Posterior vena cava (tissue), 2 donors: ENCODE data around the gene DMD. TPM values are rescaled to one million over a fixed set of nuclear protein-coding genes. Genes with fewer than 3 reads are reported as not detected.
"Not testable (repeated sequence)": the region's sequence is repeated elsewhere in the genome, so short reads cannot be mapped to it uniquely, and the experiment has no call there.

Experiments used
- DNase-seq: peaks from one replicate; pipeline ENCODE4 v3.0.0-alpha.2; 2020; ENCODE audit warnings: low spot score
- intact Hi-C, 2 donors: fragments of 100-400 bp; cut with DNase I; formaldehyde crosslinking; loops; one replicate each; pipeline versions ENCODE4 v1.14.1 to v1.14.2; 2022 to 2023
- total RNA-seq, 2 donors: library from RNA; stranded (reverse); fragmentation: NEBNext Ultra II Directional; extraction: Animal tissue kit (Norgen Biotek cat#: 25700); gene quantifications; one replicate each; pipeline ENCODE4 v1.2.1, GENCODE V29; 2021
- donor health status: DM: yes; HTN: yes; CAD: no.
- donor health status: DM: yes; HTN: yes; CAD: no.

DMD gene
- total RNA-seq, 2 donors from 2014 or later = 132 to 139 TPM

DNA sequence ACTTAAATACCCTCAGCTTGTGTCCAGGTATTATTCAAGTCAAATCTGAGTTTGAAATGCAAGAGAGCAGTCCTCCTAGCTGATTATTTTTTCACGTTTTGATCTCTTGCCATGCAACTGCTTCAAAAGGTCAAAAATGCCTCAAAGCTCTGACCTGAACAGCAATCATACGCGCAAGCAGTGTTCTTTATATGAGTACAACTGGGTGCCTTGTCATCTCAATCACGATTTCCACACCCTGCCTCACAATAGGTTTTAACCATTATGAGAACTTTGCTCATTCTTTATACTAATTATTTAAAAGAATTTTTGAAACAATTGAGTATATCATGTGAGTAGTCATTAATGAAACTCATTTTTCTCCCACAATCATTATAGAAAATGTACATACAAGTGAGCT is 649.1 kb downstream of the DMD start:
- intact Hi-C loops = no loop called here

GRCh38 chrX:32545101-32545500 is 666.2 kb downstream of the DMD start:
- DNase-seq = no peak
- intact Hi-C loops = no loop called here

More for the DNA sequence above, 649.1 kb downstream of the DMD start:
- no peak for DNase-seq

GRCh38 chrX:32538554-32538953 is 672.8 kb downstream of the DMD start:
- DNase-seq = no peak
- intact Hi-C loops = no loop called here

- no peak for DNase-seq
- intact Hi-C loops = loop anchor here in 1 of 2 donors (2.0 kb wide), 1 partner anchor 29 kb away; no protein-coding TSS in a partner anchor
Observed at GRCh38 chrX:32533848-32534247, 677.5 kb downstream of the DMD start.

GRCh38 chrX:32532262-32532661 is 679.1 kb downstream of the DMD start:
- DNase-seq = no peak
- intact Hi-C loops = loop anchor here in 1 of 2 donors (2.0 kb wide), 1 partner anchor 27 kb away; no protein-coding TSS in a partner anchor

- intact Hi-C loops = no loop called here
- DNase-seq = no peak
Observed at GRCh38 chrX:32530802-32531403, 680.4 kb downstream of the DMD start.

DNA sequence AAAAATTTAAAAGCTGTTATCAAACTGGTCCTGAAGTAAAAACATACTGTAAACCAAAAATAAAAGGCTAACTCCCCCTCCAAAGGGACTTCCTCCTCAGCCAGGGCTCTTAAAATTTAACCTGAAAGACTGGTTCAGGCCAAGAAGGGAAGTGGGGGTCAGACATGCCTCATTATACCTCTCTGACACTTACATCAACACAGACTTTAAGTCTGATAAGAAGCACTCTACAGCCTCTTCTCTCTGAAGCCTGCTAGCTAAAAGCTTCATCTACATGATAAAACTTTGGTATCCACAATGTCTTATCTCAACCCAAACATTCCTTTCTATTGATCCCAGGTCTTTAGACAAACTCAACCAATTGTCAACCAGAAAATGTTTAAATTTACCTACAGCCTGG is 682.9 kb downstream of the DMD start:
- intact Hi-C loops, DNase-seq: not testable (repeated sequence)

DNA sequence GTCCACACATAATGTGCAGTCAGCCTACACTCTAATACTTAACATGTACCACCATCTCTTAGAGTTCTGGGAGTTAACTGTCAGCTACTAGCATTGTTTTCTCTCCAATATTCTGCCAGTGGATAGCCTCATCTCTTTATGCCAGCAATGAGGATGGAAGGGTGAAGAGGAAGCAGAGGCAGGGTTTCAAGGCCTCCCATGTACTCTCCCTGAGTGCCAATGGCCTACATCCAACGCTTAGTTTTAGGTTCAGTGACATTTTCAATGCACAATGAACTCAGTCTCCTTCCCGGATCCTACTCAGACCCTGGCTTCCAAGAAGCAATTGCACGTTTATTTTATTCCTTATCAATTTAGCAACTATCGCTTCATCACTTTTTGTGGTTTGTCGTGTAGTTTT is 686.1 kb downstream of the DMD start:
- intact Hi-C loops = no loop called here
- no peak for DNase-seq

- DNase-seq = no peak
- intact Hi-C loops = no loop called here
Observed at GRCh38 chrX:32524385-32524784, 687.0 kb downstream of the DMD start.

- no peak for DNase-seq
Observed at GRCh38 chrX:32520789-32521188, 690.6 kb downstream of the DMD start.

GRCh38 chrX:32514986-32515385 is 696.4 kb downstream of the DMD start:
- DNase-seq = no peak
- intact Hi-C loops = no loop called here

More at GRCh38 chrX:32520789-32521188, 690.6 kb downstream of the DMD start:
- intact Hi-C loops = no loop called here

GRCh38 chrX:32501606-32502005 is 709.7 kb downstream of the DMD start:
- intact Hi-C loops = no loop called here
- DNase-seq = no peak

- DNase-seq = no peak
Observed at GRCh38 chrX:32496671-32497070, 714.7 kb downstream of the DMD start.

DNA sequence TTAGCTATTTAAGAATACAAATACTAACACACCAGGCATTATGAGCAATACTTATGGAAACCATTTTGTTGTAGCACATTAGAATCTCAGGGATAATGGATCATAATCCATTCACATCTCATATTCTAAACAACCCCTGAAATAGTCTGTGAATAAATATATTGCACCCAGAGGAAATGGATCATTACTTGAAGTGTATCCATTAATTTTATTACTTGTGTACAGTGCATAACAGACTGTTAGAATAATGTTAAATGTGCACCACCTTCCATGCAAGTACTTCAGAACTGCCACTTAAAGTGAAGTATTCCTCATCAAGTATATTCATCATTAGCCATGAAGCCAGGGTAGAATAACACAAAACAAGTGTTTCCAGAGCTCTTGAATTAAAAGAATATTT is 715.5 kb downstream of the DMD start:
- DNase-seq = no peak
- intact Hi-C loops = no loop called here

More at GRCh38 chrX:32496671-32497070, 714.7 kb downstream of the DMD start:
- intact Hi-C loops = no loop called here

- no peak for DNase-seq
- intact Hi-C loops = no loop called here
Observed at GRCh38 chrX:32489125-32489524, 722.2 kb downstream of the DMD start.

DNA sequence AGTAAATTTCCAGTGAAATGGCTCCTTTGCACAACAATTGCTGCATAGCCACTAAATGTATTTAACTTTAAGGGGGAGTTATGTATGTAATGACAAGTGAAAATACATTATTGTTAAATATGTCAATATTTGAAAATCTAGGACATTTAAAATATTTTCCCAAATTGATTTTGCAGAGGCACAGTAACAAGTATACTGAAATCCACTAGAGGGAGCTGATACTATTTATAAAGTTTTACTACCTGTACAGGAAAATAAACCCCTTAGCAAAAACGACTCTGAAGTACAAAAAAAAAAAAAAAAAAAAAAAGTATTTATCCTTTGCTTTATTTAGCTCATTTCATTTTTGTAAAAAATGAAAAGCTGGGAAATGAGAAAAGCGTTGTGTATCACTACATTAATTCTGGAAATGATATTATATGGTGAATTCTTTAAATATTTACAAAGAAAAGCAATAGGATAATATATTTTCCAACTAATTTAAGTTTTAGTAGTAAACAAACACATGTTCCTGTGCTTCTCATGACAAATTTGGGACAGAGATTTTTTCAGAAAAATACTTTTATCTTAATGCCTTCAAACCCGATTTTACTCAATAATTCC is 727.7 kb downstream of the DMD start:
- intact Hi-C loops = no loop called here

GRCh38 chrX:32480019-32480418 is 731.3 kb downstream of the DMD start:
- no peak for DNase-seq
- intact Hi-C loops = no loop called here

More for the DNA sequence above, 727.7 kb downstream of the DMD start:
- no peak for DNase-seq

DNA sequence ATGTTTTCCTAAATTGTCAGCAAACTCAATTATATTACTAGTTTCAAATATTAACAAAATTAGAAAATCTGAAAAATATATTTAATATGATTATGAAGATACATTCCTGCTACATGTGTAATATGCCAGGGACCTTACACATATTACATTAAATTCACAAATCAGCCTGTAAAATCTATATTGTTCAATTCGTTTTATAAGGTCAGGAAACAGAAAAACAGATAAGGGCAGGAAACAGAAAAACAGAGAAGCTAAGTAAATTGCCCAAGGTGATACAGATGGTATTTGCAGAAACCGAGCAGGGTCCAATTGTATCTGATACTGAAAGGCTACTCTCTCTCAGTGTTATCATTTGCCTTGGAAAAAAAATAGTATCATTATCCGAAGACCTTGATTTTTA is 739.0 kb downstream of the DMD start:
- intact Hi-C loops = no loop called here
- DNase-seq = no peak

- no peak for DNase-seq
- intact Hi-C loops = no loop called here
Observed at GRCh38 chrX:32455704-32456103, 755.6 kb downstream of the DMD start.

DNA sequence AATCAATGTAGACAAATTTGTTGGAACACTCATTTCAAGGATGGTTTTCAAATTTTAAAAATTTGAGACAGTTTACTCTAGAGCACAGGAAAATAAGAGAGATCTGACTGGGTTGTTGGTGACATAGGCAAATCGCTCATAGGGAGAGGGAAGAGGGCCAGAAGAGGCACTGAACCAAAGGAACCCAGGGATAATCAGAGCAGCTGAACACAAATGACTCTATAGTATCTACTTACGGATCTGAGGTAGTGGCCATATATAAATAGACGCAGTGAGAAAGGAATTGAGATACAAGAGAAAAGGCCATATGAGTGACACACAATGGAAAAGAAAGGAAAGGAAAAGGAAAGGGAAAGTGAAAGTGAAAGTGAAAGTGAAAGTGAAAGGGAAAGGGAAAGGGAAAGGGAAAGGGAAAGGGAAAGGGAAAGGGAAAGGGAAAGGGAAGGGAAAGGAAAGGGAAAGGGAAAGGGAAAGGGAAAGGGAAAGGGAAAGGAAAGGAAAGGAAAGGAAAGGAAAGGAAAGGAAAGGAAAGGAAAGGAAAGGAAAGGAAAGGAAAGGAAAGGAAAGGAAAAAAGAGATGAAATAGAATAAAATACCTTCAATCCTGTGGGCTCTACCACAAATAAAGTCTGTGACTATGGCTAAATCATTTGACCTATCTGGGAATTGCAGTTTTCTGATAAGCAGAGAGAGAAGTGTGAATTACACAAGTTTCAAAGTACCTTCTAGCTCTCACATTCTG is 759.2 kb downstream of the DMD start:
- intact Hi-C loops = no loop called here

GRCh38 chrX:32448945-32449344 is 762.4 kb downstream of the DMD start:
- intact Hi-C loops = no loop called here
- no peak for DNase-seq

More for the DNA sequence above, 759.2 kb downstream of the DMD start:
- no peak for DNase-seq
